Stimulated activated CD8-positive, alpha-beta memory T cell treated with anti-CD3 and anti-CD28 coated beads, Interleukin-15, amount 100 ng/mL, for 4 hours (primary cell): ENCODE data around the gene DNMBP.
"Not testable (repeated sequence)": the region's sequence is repeated elsewhere in the genome, so short reads cannot be mapped to it uniquely, and the experiment has no call there.

Experiments
- DNase-seq, 2 donors: peaks; one replicate each; pipeline ENCODE4 v3.0.0-alpha.2; 2020; ENCODE audit warnings: low read depth in 2 of 2

Gene DNMBP

GRCh38 chr10:99914236-99914635, 95.5 kb downstream of the DNMBP start:
- DNase-seq = no peak

GRCh38 chr10:99913831-99914235, 95.9 kb downstream of the DNMBP start:
- DNase-seq = no peak

DNA sequence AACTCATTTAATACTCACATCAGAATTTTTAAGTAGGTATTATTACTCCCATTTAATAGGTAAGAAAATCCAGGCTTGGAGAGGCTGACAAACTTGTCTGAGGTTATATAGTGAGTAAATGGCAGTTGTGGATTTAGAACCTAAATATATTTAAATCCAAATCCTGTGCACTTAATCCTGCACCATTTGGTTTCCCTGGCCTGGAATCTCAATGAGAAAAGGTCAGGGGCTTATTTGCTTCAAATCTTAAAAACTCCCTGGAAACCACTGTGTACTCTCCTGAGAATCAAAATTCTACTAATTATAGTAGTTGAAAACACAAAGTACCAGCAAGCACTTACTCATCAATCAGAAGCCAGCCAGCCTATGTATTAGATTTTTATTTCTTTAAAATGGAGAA, 97.7 kb downstream of the DNMBP start:
- no peak for DNase-seq

DNA sequence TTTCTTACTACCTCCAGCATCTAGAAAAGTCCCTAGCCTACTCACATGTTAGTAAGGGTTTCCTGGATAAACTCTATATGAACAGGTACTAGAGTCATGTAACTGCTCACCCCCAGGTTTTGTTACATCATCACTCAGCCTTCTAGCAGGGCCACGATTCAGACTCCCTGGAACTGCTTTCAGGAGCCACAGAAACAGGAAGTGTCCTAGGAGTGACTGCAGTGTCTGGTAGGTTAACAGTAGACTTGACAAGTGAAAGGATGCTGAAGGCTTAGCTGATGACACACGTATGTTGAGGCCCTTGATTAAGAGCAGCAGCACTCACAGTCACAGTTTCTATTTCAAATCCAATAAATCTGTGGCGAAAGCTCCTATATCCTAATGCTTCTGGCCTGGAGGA, 101.2 kb downstream of the DNMBP start:
- DNase-seq = no peak

DNA sequence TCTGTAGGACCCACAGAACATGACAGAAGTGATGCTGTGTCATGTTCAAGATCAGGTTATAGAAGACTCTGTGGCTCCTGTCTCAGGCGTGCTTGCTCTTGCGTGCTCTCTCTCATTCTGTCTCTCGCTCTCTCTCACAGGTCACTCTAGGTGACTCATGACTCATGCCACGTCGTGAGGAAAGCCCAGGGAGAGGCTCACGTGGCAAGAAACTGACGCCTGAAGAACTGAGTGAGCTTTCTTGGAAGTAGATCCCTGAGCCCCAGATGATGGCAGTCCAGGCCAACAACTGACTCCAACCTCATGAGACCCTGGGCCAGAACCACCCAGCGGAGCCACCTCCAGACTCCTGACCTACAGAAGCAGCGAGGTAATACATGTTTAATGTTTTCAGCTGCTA, 103.3 kb downstream of the DNMBP start:
- DNase-seq = no peak

- DNase-seq = no peak
These were observed 103.8 kb downstream of the DNMBP start for GRCh38 chr10:99905971-99906370.

GRCh38 chr10:99895867-99896266, 113.9 kb downstream of the DNMBP start:
- DNase-seq = no peak

DNA sequence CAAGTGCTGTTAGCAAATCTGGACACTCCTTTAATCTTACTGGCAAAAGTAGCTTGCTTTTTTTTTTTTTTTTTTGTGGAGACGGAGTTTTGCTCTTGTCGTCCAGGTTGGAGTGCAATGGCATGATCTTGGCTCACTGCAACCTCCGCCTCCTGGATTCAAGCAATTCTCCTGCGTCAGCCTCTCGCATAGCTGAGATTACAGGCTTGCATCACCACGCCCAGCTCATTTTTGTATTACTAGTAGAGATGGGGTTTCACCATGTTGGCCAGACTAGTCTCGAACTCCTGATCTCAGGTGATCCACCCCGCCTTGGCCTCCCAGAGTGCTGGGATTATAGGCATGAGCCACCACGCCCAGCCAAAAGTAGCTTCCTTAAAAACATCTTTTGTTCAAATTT, 114.7 kb downstream of the DNMBP start:
- not testable (repeated sequence) for DNase-seq

- DNase-seq = no peak
These were observed 115.1 kb downstream of the DNMBP start for GRCh38 chr10:99894613-99895012.

- no peak for DNase-seq
These were observed 121.1 kb downstream of the DNMBP start for GRCh38 chr10:99888622-99889021.

DNA sequence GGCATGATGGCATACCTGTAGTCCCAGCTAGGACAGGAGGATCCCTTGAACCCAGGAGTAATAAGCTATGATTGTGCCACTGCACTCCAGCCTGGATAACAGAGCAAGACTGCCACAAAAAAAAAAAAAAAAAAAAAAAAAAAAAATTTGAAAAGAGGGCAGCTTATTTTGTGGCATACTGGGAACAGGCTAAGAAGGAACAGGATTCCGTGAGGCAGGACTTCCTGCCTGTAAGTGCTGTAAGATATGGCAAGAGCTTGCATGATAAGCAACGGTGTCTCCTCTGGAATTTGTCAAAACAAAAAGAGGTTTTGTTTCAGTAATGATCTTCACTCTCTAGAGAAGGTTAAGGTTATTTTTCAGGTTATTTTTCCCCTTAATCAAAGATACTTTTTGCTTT, 126.2 kb downstream of the DNMBP start:
- DNase-seq = no peak

DNA sequence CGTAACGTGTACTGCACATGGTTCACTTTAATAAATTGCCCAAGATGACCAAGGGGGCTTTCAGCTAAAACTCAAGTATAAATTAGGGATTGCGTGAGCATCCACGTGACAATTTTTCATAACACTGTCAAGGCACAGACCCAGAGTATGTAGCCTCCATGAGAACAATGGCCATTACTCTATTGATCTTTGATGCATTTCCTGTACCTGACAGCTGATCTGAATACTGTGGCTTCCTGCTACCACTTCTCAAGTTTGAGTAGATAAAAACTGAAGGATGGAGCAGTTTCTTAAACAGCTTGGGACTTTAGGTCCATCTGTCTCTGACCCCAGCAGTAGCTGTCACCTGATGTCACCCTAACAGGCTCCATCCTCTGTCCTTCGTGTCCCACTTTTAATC, 128.4 kb downstream of the DNMBP start:
- no peak for DNase-seq

DNA sequence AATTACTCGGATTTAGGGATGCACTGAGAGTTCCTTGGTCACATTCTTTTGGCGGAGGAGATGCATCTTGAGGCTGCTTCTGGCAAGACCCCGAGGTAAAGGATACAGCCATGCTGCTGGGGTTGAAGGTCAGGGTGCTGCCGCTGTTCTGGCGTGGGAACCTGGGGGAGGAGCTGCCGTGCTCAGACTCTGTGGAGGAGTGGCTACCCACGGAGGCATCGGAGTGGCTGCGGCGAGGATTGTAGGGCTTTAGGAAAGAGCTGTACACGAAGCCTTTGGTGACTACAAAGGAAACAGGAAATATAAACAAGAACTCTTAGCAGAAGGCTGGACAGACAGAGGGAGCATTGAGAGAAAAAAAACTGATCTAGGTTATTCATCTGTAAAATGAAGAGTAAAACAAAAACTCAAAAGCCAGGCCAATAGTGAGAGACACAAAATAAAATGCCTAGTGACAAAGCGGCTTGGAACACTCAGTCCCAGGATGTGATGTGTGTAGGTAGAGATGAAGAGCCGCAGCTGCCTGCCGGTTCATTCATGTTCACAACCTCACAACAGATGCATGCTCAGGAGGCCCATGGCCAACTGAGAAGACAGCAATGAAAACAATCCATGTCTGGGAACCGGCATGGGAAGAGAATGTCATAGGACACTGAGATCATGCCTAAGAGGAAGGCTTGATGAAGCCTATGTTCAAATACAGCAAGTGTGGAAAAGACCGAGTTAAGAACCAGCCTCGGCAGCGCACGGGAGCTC, 129.5 kb downstream of the DNMBP start:
- DNase-seq = no peak

DNA sequence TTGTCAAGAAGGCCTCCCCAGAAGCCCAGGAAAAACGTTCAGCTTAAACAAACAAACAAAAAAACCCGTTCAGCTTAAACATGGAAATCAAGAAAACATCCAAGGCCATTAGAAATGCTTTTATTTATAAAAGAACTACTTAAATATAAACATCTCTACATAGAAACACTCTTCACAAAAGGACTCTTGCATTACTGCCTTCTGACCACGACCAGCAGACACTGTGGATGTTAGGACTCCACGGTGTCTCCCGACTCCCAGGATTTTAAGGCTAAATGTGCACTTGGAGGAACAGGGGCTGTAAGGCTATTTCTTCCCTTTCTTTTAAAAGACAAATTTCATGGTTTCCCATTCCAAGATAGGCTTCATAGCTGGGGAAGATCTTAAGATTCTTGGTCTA, 134.3 kb downstream of the DNMBP start:
- no peak for DNase-seq

DNA sequence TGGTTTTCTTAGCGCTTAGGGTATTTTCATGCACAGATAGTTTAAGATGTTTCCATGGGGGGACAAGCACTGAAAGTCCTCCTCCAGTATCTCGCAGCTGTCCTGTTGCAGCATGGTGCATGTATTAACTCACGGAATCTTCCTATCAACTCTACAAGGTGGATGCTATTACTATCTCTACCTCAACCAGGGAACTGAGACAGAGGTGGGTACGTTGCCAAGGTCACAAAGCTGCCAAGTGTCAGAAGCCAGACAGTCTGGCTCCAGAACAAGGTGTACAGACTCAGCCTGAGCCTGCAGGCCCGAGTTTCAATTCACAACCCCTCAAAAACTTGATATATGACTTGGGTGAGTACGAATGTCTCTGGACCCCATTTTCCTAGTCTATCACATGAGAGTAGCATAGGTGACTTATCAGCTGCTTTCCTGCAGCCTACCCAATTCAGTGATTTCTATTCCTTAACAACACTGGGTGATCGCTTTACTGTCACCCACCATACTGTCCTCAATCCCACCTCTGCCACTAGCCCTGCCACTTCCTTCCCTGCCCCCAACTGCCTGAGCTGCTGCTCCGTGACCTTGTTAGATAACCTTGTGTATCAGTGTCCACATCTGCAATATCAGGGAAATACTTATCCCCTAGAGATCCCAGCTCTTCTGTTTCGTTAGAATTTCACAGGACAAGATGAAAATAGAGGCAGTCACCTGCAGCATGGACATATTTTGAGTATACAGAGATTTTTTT, 135.2 kb downstream of the DNMBP start:
- no peak for DNase-seq

- DNase-seq = no peak
These were observed 135.9 kb downstream of the DNMBP start for GRCh38 chr10:99873846-99874245.

GRCh38 chr10:99872367-99873162, 137.2 kb downstream of the DNMBP start:
- no peak for DNase-seq

GRCh38 chr10:99870123-99870730, 139.5 kb downstream of the DNMBP start:
- no peak for DNase-seq

- DNase-seq = no peak
These were observed 140.1 kb downstream of the DNMBP start for GRCh38 chr10:99869581-99870122.

GRCh38 chr10:99867250-99867649, 142.5 kb downstream of the DNMBP start:
- DNase-seq = not testable (repeated sequence)

DNA sequence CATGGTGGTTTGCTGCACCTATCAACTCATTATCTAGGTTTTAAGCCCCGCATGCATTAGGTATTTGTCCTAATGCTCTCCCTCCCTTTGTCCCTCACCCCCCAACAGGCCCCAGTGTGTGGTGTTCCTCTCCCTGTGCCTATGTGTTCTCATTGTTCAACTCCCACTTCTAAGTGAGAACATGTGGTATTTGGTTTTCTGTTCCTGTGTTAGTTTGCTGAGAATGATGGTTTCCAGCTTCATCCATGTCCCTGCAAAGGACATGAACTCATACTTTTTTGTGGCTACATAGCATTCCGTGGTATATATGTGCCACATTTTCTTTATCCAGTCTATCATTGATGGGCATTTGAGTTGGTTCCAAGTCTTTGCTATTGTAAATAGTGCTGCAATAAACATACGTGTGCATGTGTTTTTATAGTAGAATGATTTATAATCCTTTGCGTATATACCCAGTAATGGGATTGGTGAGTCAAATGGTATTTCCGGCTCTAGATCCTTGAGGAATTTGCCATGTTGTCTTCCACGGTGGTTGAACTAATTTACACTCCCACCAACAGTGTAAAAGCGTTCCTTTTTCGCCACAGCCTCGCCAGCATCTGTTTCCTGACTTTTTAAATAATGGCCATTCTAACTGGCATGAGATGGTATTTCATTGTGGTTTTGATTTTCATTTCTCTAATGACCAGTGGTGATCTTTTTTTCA, 146.1 kb downstream of the DNMBP start:
- not testable (repeated sequence) for DNase-seq
